ENCODE measurements around the gene MROH9.

- TF ChIP-seq EZH2phosphoT487 (IDR thresholded peaks at IDR 0.05; ENCODE audit: insufficient read depth, low read depth) (no peak), EZH2 (IDR thresholded peaks at IDR 0.05; ENCODE audit: insufficient read depth, poor library complexity, severe bottlenecking) (no peak)
Observed at GRCh38 chr1:171075041-171075440, 139.7 kb downstream of the MROH9 start.
